ENCODE results near the gene ARHGAP5. TPM values are rescaled to one million over a fixed set of nuclear protein-coding genes. Genes with fewer than 3 reads are reported as not detected.

The ARHGAP5 gene
- total and polyA plus RNA-seq, 9 of the 15 experiments (the other 6 are each of a cell fraction or from before 2014, with no cell fraction given), result 3.1 to 21.8 (median 12.1) TPM

GRCh38 chr14:32085845-32086383 is 8.8 kb downstream of the ARHGAP5 start:
- Histone ChIP-seq H4K20me1 (replicated peaks; ENCODE audit: control insufficient read depth, insufficient read depth, low read length) (peaks cover 5% of the 10 kb centered on the region; the same call in 1 of the 2 replicates), H2AFZ (ENCODE audit: low read depth, low read length) (no peak overlapping the region), H3K9ac (ENCODE audit: insufficient read depth in 1 of 2, low read depth in 2 of 2, low read length in 2 of 2) (no peak overlapping the region), H3K36me3 (ENCODE audit: control insufficient read depth, insufficient read depth, low read length) (peaks cover 2% of the 10 kb centered on the region; the same call in 2 of the 3 replicates), H3K4me1 (replicated peaks in 1 of 2; ENCODE audit: control insufficient read depth in 2 of 2, insufficient read depth in 2 of 2, low read length in 2 of 2) (no peaks in the 10 kb centered on the region; a peak in 3 of 5 replicates), H3K27me3 (ENCODE audit: control insufficient read depth in 2 of 2, insufficient read depth in 2 of 2, low read length in 2 of 2) (no peaks in the 10 kb centered on the region), H3K4me2 (ENCODE audit: insufficient read depth, low read length) (no peak overlapping the region), H3K79me2 (ENCODE audit: control insufficient read depth, insufficient read depth, low read length) (peaks cover 76% of the 10 kb centered on the region), H3K9me3 (replicated peaks; ENCODE audit: control insufficient read depth, insufficient read depth, low read depth, low read length) (no peaks in the 10 kb centered on the region), H3K4me3 (no peak overlapping the region), H3K9me1 (ENCODE audit: control insufficient read depth, insufficient read depth, low read length) (no peaks in the 10 kb centered on the region), H3K27ac (ENCODE audit: extremely low read depth, low read depth, low read length) (no peak overlapping the region)
- intact Hi-C loops (cut with micrococcal nuclease) (no loop called here), in situ Hi-C loops (cut with MboI) (no loop called here)
- TF ChIP-seq MAFK (IDR thresholded peaks at IDR 0.05; ENCODE audit: low read length) (no peak), CCAR2 (IDR thresholded peaks at IDR 0.05; ENCODE audit: low read depth, low read length) (no peak)
- WGBS (ENCODE audit: insufficient coverage, low coverage, missing lambda C conversion rate), result 67% methylated on average over 2 of the region's 2 CpGs
- ChIA-PET POLR2A (interaction anchor here (1.0 kb wide), 1 partner anchor 8 kb away, joined by 4 read pairs; no protein-coding TSS in a partner anchor), CTCF (ENCODE audit: low intra/inter-chr PET ratio) (interaction anchor here (0.6 kb wide), 1 partner anchor 22 kb away, joined by 3 read pairs; no protein-coding TSS in a partner anchor)
- DNase-seq (ENCODE audit: extremely low read depth in 1 of 4, low spot score in 3 of 4), result no peak
- no TSS peak for BruUV-seq (replicated peaks)
- ATAC-seq, result no peak
- FAIRE-seq, result no peak

GRCh38 chr14:32087173-32087861 is 10.2 kb downstream of the ARHGAP5 start:
- no peaks in the 10 kb centered on the region for H3K9me1 ChIP-seq (ENCODE audit: control insufficient read depth, insufficient read depth, low read length)
- peak; percentile 19 for FAIRE-seq
- H2AFZ ChIP-seq (ENCODE audit: low read depth, low read length), result no peak overlapping the region
- peak; percentile 41; the same call in 1 of the 3 replicates for ATAC-seq
- H3K9ac ChIP-seq (ENCODE audit: insufficient read depth in 1 of 2, low read depth in 2 of 2, low read length in 2 of 2), result no peak overlapping the region
- BruUV-seq (replicated peaks), result no TSS peak
- TF ChIP-seq PHTF2 (CRISPR knock-in tag; IDR thresholded peaks at IDR 0.05), result no peak
- TF ChIP-seq MYNN (IDR thresholded peaks at IDR 0.05), result peak; percentile 65; the same call in 1 of the 2 replicates
- no peak for TF ChIP-seq MYNN (CRISPR knock-in tag; IDR thresholded peaks at IDR 0.05)
- no peak for TF ChIP-seq ZNF766 (CRISPR knock-in tag; conservative IDR thresholded peaks at IDR 0.05)
- CTCF ChIA-PET (ENCODE audit: low intra/inter-chr PET ratio), result interaction anchor here (0.6 kb wide), 1 partner anchor 49 kb away, joined by 4 read pairs; no protein-coding TSS in a partner anchor
- H3K4me1 ChIP-seq (replicated peaks in 1 of 2; ENCODE audit: control insufficient read depth in 2 of 2, insufficient read depth in 2 of 2, low read length in 2 of 2), result no peaks in the 10 kb centered on the region; a peak in 2 of 5 replicates
- peak in 3 of 4 experiments; percentile 3 to 8 (median 8) for DNase-seq (ENCODE audit: extremely low read depth in 1 of 4, low spot score in 3 of 4)
- H3K79me2 ChIP-seq (ENCODE audit: control insufficient read depth, insufficient read depth, low read length), result peaks cover 63% of the 10 kb centered on the region
- POLR2A ChIA-PET, result no interaction called here
- H3K4me2 ChIP-seq (ENCODE audit: insufficient read depth, low read length), result no peak overlapping the region
- in situ Hi-C loops (cut with MboI), result no loop called here
- H3K36me3 ChIP-seq (ENCODE audit: control insufficient read depth, insufficient read depth, low read length), result peaks cover 10% of the 10 kb centered on the region; the same call in 2 of the 3 replicates
- WGBS (ENCODE audit: insufficient coverage, low coverage, missing lambda C conversion rate), result 14% methylated on average over 2 of the region's 3 CpGs
- no peak overlapping the region for H3K27ac ChIP-seq (ENCODE audit: extremely low read depth, low read depth, low read length)
- H3K27me3 ChIP-seq (ENCODE audit: control insufficient read depth in 2 of 2, insufficient read depth in 2 of 2, low read length in 2 of 2), result no peaks in the 10 kb centered on the region
- no peak overlapping the region for H3K4me3 ChIP-seq
- peaks cover 5% of the 10 kb centered on the region; the same call in 1 of the 2 replicates for H4K20me1 ChIP-seq (replicated peaks; ENCODE audit: control insufficient read depth, insufficient read depth, low read length)
- intact Hi-C loops (cut with micrococcal nuclease), result no loop called here
- H3K9me3 ChIP-seq (replicated peaks; ENCODE audit: control insufficient read depth, insufficient read depth, low read depth, low read length), result no peaks in the 10 kb centered on the region

Measured in K562 (cell line).